Breast epithelium (tissue), 3 donors: Measurements from ENCODE around the gene FST.

Source experiments
- POLR2A ChIP-seq: fragments of 450-650 bp; IDR thresholded peaks from one replicate; pipeline ENCODE4 v1.6.1; 2016; ENCODE audit warnings: antibody characterized with exemption, mild to moderate bottlenecking, moderate library complexity
- TF ChIP-seq, protein P1 (sequence below), 3 donors: fragments of 450-650 bp; IDR thresholded peaks; one replicate each; pipeline ENCODE4 v1.5.1; 2016 to 2017; ENCODE audit warnings: antibody characterized with exemption in 3 of 3, mild to moderate bottlenecking in 3 of 3, moderate library complexity in 3 of 3

DNA sequence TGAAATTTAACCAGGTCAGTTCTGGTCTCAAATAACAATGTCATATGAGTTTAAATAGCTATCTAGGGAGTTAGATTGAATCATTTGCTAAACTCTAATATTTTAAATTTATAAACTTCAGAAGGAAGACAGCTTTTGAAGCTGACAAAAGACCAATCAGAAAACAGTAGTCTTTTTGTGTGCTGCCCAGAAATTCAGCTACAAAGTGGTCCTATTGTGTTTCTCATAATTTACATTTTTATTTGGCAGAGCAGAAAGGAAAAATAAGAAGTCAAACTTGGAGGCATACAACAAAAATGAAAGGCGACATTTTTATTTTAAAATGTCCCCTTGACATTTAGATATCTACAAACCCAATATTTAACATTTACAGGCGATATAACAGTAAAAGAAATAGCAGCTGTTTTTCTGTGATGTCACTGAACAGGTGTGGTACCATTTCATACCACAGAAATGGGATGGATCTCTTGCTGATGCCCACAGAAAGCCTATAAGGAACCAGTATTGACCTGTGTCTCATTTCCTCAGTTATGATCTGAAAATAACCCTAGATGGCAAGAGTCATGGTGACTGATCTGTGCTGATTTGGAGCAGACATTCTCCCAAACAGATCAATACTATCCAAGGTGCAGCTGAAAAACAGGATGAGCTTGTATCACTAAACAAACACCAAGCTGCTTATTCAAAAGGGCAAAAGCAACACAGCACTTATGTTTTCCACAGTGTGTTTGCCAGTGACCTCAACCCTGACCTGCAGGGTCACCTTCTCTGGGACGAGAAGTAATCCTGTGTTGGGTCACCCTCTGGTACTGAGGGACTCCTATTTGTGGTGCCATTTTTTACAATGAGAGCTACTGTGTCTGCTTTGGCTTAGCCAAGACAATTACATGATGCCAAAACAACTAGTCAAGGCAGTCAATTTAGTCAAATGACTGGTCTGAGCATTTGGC lies 3.6 kb upstream of the FST start:
- TF ChIP-seq, protein P1, sequence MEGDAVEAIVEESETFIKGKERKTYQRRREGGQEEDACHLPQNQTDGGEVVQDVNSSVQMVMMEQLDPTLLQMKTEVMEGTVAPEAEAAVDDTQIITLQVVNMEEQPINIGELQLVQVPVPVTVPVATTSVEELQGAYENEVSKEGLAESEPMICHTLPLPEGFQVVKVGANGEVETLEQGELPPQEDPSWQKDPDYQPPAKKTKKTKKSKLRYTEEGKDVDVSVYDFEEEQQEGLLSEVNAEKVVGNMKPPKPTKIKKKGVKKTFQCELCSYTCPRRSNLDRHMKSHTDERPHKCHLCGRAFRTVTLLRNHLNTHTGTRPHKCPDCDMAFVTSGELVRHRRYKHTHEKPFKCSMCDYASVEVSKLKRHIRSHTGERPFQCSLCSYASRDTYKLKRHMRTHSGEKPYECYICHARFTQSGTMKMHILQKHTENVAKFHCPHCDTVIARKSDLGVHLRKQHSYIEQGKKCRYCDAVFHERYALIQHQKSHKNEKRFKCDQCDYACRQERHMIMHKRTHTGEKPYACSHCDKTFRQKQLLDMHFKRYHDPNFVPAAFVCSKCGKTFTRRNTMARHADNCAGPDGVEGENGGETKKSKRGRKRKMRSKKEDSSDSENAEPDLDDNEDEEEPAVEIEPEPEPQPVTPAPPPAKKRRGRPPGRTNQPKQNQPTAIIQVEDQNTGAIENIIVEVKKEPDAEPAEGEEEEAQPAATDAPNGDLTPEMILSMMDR (IDR thresholded peaks at IDR 0.05), result no peak
- TF ChIP-seq POLR2A, result no peak
